HG03520 (cell line): ENCODE data around the gene KIAA0825.
A peak's percentile ranks its signal among the peaks of the same experiment; 100 is the strongest.
"Not testable (repeated sequence)": the region's sequence is repeated elsewhere in the genome, so short reads cannot be mapped to it uniquely, and the experiment has no call there.

Source experiments
- ATAC-seq: cut with Tn5 transposase; IDR thresholded peaks from one replicate; pipeline ENCODE4 v1.9.1; 2021; ENCODE audit warnings: mild to moderate bottlenecking, moderate library complexity; ENCODE audit not compliant: unreplicated experiment

Gene KIAA0825

GRCh38 chr5:94575196-94575595 lies 43.2 kb downstream of the KIAA0825 start:
- no peak for ATAC-seq

DNA sequence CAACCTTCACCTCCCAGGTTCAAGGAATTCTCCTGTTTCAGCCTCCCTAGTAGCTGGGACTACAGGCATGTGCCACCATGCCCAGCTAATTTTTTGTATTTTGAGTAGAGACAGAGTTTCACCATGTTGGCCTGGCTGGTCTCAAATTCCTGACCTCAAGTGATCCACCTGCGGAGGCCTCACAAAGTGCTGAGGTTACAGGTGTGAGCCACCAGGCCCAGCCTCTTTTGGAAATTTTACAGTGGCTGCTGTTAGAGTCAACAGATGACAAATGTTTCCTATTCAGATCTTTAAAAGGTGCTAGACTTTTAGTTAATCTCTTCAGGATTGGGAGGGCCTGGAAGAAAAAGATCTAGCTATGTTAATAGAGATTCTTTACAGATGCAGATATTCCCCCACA lies 45.1 kb downstream of the KIAA0825 start:
- not testable (repeated sequence) for ATAC-seq

GRCh38 chr5:94571415-94571814 lies 47.0 kb downstream of the KIAA0825 start:
- no peak for ATAC-seq

DNA sequence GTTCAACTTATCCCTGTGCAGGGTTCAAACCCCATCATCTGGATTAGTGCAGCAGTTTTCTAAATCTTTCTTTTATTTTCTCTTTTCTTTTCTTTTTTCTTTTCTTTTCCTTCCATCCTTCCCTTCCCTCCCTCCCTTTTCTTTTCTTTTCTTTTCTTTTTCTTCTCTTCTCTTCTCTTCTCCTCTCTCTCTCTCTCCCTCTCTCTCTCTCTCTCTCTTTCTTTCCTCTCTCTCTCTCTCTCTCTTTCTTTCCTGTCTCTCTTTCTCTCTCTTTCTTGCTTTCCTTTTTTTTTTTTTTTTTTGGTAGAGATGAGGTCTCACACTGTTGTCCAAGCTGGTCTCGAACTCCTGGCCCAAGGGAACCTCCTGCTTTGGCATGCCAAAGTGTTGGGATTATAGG lies 53.6 kb downstream of the KIAA0825 start:
- ATAC-seq, result no peak

DNA sequence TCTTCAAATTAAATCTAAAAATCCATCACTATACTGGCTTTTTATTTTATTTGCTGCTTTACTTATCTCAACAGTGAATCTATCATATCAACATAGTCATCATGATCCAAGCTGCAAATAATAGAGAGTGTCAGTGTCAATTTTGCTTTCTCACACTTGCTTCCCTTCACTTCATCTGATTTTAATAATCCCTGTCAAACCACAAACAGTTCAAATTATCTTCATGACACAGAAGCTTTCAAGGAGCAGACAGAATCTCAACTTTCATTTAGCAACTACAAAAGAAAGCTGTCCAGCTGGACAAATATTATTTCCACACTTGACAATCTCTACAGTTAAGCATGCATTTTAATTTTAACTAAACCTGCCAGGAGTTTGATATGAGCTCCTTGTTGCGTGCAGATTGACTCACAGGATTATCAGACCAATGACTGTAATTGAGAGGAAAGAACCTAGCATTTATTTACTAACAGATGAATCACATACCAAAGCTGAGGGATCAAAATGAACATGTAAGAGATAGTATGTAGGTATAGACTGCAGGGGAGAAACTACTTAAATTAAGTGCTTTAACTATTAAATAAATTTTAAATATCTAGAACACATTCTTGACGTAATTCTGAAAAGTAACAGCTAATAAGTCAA lies 56.0 kb downstream of the KIAA0825 start:
- no peak for ATAC-seq

DNA sequence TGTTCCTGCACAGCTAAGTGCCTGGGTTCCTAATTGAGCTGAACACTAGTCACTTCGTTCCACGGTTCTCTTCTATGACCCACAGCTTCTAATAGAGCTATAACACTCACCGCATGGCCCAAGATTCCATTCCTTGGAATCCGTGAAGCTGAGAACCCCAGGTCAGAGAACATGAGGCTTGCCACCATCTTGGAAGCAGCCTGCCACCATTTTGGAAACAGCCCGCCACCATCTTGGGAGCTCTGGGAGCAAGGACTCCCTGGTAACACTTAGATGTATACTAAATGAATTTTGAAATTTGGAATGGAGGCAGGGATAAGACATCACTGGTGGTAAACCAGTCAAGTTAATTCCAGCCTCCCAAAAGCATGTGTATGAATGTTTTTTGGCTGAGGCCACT lies 60.4 kb downstream of the KIAA0825 start:
- no peak for ATAC-seq

DNA sequence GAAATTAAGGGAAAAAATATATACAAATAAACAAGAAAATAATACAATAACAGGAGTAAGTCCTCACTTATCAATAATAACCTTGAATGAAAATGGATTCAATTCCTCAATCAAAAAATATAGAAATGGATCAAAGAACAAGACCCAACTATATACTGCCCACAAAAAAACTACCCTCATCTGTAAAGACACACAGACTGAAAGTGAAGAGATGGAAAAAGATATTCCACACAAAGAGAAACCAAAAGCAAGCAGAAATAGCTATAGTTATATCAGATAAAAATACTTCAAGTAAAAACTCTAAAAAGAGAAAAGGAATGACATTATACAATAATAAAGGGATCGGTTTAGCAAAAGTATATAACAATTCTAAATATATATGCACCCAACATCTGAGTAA lies 66.5 kb downstream of the KIAA0825 start:
- ATAC-seq, result no peak

- no peak for ATAC-seq
Measured at GRCh38 chr5:94545870-94546625, 72.4 kb downstream of the KIAA0825 start.

DNA sequence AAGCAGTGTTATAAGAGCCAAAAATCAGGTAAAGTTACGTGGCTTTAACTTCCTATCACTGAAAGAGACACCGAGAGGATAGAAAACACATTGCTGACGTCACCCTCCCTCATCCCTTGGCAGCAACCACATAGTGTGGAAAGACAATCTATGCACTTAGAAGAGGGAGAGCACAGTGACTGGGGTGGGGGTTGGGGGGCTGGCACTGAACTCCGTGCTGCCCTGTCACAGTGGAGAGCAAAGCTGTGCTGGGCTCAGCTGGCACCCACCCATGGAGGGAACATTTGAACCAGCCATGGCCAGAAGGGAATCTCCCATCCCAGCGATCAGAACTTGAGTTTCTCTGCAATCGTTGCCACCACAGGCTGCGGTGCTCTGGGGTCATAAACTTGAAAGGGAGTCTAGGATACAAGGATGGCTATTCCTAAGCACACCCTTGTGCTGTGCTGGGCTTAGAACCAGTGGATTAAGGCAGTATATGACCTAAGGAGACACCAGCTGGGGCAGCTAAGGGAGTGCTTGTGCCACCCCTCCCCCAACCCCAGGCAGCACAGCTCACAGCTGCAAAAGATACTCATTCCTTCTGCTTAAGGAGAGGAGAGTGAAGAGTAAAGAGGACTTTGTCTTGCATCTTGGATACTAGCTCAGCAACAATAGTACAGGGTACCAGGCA lies 73.4 kb downstream of the KIAA0825 start:
- no peak for ATAC-seq

GRCh38 chr5:94544031-94544650 lies 74.3 kb downstream of the KIAA0825 start:
- peak; percentile 61 for ATAC-seq

- no peak for ATAC-seq
Measured at GRCh38 chr5:94540856-94541494, 77.4 kb downstream of the KIAA0825 start.

DNA sequence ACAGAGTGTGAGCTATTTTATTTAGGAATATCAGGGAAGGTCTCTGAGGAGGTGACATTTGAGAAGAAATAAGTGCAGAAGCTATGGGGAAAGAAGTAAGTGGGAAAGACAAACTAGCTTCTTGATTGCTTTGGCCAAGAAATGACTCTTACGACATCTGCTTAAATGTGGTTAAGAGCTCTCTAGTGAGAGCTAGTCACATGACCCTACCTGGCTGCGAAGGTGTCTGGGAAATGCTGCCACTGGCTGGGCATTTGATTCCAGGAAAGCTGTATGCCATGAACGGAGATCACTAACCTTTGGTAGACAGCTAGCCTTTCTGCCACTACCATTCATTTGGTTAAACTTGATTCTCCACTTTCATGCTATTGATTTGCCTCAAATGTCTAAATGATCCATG lies 80.1 kb downstream of the KIAA0825 start:
- no peak for ATAC-seq

- no peak for ATAC-seq
Measured at GRCh38 chr5:94526706-94527105, 91.7 kb downstream of the KIAA0825 start.

- ATAC-seq, result peak; percentile 90
Measured at GRCh38 chr5:94524841-94525697, 93.3 kb downstream of the KIAA0825 start.

- no peak for ATAC-seq
Measured at GRCh38 chr5:94523018-94523417, 95.4 kb downstream of the KIAA0825 start.

DNA sequence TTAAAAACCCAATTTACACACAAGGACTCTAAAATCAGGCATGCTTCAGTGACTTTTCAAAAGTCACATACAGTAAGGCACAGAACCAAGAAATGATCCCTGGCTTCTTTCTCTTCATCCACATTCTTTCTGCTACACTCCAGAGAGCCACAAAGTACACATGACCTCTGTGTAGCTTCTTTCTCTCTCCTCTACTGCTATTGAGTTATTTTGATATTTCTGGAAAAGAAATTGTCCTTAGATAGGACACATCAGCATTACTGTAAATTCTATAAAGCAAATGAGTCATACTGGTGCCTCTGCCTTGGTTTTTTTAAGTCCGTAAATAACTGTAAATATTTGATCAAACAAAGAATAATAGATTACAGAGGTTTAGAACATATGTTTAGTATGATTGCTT lies 96.3 kb downstream of the KIAA0825 start:
- no peak for ATAC-seq

GRCh38 chr5:94517490-94518488 lies 100.6 kb downstream of the KIAA0825 start:
- ATAC-seq, result no peak

GRCh38 chr5:94516148-94516547 lies 102.3 kb downstream of the KIAA0825 start:
- no peak for ATAC-seq
